Nephron progenitor cell (in vitro differentiated cells): ENCODE results near the gene BPIFA3.

Source experiments
- DNase-seq: peaks from one replicate; pipeline ENCODE4 v3.0.0; 2021
- H3K27ac Mint-ChIP-seq: 2 replicates; pipeline ENCODE4 v1.8.0; 2021; ENCODE audit warnings: mild to moderate bottlenecking, moderate library complexity, mixed read lengths
- H3K27me3 Mint-ChIP-seq: 2 replicates; pipeline ENCODE4 v1.8.0; 2021; ENCODE audit warnings: mild to moderate bottlenecking, low read depth, mixed read lengths; ENCODE audit not compliant: poor library complexity
- H3K36me3 Mint-ChIP-seq: 2 replicates; pipeline ENCODE4 v1.8.0; 2021; ENCODE audit warnings: low read depth, mixed read lengths
- H3K4me1 Mint-ChIP-seq: 2 replicates; pipeline ENCODE4 v1.8.0; 2021; ENCODE audit warnings: mixed read lengths
- H3K4me3 Mint-ChIP-seq: 2 replicates; pipeline ENCODE4 v1.8.0; 2021; ENCODE audit warnings: mild to moderate bottlenecking, moderate library complexity, mixed read lengths
- H3K9me3 Mint-ChIP-seq: 2 replicates; pipeline ENCODE4 v1.8.0; 2021; ENCODE audit warnings: mild to moderate bottlenecking, moderate library complexity, mixed read lengths
- CTCF ChIP-seq: fragments of 200-600 bp; sonication (generic); IDR thresholded peaks from 2 replicates; pipeline ENCODE4 v1.5.0; 2021; ENCODE audit warnings: antibody characterized with exemption

BPIFA3 gene

GRCh38 chr20:33276303-33277113, 59.4 kb downstream of the BPIFA3 start:
- Mint-ChIP-seq H3K4me1 (peaks cover 22% of the 10 kb centered on the region), H3K9me3 (no peaks in the 10 kb centered on the region), H3K27me3 (peaks cover 37% of the 10 kb centered on the region), H3K36me3 (no peaks in the 10 kb centered on the region), H3K27ac (no peak overlapping the region), H3K4me3 (no peak overlapping the region)
- DNase-seq: no peak
- no peak for TF ChIP-seq CTCF
